LNCaP clone FGC (cell line): Measurements from ENCODE around the gene TRIP6.
"Not testable (repeated sequence)": the region's sequence is repeated elsewhere in the genome, so short reads cannot be mapped to it uniquely, and the experiment has no call there.

ENCODE experiments used
- DNase-seq: peaks from one replicate; pipeline ENCODE4 v3.0.0-alpha.2; 2011; ENCODE audit warnings: low read depth
- H3K4me3 ChIP-seq: 2 replicates; pipeline ENCODE4 v1.5.1; 2011; ENCODE audit warnings: mild to moderate bottlenecking, low read depth, low read length, control low read depth
- TF ChIP-seq, protein P1 (sequence below): IDR thresholded peaks from 2 replicates; pipeline ENCODE4 v1.5.1; 2012; ENCODE audit warnings: mild to moderate bottlenecking; ENCODE audit not compliant: control insufficient read depth, insufficient read depth; ENCODE audit errors: extremely low read depth

TRIP6 gene

DNA sequence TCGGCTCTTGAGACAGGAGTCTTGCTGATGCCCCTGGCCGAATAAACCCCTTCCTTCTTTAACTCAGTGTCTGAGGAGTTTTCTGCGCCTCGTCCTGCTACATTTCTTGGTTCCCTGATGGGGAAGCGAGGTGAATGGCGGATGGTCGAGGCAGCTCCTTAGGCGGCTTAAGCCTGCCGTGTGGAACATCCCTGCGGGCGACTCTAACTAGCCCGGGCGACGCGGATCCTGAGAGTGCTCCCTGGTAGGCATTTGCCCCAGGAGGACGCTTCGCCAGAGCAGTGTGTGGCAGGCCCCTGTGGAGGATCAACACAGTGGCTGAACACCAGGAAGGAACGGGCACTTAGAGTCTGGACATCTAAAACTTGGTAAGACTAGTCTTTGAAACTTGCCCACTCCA is 27.8 kb upstream of the TRIP6 start:
- H3K4me3 ChIP-seq = no peak overlapping the region
- TF ChIP-seq, protein P1, sequence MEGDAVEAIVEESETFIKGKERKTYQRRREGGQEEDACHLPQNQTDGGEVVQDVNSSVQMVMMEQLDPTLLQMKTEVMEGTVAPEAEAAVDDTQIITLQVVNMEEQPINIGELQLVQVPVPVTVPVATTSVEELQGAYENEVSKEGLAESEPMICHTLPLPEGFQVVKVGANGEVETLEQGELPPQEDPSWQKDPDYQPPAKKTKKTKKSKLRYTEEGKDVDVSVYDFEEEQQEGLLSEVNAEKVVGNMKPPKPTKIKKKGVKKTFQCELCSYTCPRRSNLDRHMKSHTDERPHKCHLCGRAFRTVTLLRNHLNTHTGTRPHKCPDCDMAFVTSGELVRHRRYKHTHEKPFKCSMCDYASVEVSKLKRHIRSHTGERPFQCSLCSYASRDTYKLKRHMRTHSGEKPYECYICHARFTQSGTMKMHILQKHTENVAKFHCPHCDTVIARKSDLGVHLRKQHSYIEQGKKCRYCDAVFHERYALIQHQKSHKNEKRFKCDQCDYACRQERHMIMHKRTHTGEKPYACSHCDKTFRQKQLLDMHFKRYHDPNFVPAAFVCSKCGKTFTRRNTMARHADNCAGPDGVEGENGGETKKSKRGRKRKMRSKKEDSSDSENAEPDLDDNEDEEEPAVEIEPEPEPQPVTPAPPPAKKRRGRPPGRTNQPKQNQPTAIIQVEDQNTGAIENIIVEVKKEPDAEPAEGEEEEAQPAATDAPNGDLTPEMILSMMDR = no peak
- DNase-seq = no peak

DNA sequence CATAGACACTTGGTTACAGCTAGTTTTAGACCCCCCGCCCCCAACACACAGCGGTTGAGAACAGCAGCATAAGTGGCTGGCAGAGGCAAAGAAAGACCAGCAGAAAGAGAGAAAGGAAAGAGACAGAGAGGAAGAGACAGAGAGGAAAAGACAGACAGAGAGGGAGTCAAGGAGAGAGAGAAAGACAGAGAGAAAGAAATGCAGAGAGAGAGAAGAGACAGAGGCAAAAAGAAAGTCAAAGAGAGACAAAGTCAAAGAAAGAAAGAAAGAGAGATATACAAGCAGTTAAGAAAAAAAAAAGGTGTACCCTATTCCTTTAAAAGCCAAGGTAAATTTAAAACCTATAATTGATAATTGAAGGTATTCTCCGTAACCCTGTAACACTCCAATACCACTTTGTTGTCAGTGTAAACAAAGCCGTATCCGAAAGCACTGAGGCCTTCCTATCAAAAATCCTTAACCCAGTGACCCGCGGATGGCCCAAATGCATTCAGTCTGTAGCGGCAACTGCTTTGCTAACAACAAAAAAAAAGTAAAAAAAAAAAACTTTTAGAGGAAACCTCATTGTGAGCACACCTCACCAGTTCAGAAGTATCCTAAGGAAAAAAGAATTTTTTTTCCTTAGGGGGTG is 26.6 kb upstream of the TRIP6 start:
- no peak overlapping the region for H3K4me3 ChIP-seq
- TF ChIP-seq, protein P1 = no peak
- no peak for DNase-seq

DNA sequence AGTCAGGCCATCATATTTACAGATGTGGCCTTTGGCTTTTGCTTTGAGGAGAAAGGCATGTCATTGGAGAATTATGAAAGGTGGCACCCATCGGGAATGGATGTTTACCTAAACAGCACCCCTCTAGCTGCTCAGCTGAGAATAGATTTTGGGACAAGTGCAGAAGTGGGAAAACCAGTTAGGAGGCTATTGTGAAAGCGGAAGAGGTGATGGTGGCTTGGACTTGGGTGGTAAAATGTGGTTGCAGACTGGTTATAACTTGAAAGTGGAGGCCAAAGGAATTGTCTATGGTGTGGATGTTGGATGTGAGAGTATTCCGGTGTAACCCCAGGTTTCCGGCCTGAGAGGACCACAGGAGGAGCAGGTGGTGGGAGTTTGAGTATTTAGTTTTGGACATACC is 19.8 kb upstream of the TRIP6 start:
- DNase-seq = no peak
- no peak overlapping the region for H3K4me3 ChIP-seq
- TF ChIP-seq, protein P1 = no peak

DNA sequence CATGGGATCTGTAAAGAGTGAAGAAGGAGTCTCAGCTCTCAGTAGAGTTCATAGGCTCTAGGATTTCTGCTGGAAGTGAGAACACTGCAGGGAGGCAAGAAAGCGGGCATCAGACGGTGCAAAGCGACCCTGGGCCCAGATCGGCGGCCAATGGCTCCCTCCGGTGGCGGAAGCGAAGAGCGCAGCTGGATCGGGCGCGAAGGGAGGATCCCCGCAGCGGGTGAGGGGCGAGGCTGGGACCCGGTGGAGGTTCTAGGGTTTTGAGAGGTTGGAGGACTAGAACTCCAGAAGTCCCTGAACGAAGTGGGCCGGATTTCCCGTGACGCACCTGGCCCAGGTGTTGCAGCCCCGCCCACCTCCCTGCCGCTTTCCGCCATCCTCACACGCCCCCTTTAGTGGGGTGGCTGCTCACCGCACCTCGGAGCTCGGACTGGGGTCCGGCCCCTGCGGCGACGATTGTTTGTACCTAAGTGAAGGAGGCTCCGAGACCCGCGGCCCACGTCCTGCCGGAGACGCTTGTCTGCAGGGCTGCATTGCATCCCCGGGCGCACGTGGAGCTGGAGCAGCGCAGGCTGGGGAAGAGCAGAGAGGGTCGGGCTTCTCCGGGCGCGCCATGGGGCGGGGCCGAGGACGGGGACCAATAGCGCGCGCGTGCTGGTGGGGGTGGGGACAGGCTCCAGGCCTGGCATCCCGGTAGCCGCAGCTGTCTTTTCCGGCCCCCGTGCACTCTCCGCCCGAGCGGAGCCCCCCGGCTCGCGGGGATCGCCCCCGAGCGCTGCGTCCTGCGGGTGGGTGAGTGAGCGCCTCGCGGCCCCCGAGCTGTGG is 14.9 kb upstream of the TRIP6 start, which contains the start of gene SLC12A9:
TSS of gene SLC12A9 (plus strand) at position 666 of the 825 bp plus-strand sequence. CDS start 1,485 bp downstream, outside the sequence.
- peak within 1 kb of the TSS; percentile 81 for H3K4me3 ChIP-seq
- peak; percentile 71 for DNase-seq
- TF ChIP-seq, protein P1 = peak; percentile 89

- DNase-seq = no peak
- H3K4me3 ChIP-seq = no peak overlapping the region
- TF ChIP-seq, protein P1 = no peak
Measured at GRCh38 chr7:100854146-100854895, 12.9 kb upstream of the TRIP6 start.

GRCh38 chr7:100854899-100855298 is 12.3 kb upstream of the TRIP6 start:
- not testable (repeated sequence) for H3K4me3 ChIP-seq, DNase-seq

GRCh38 chr7:100855515-100855914 is 11.7 kb upstream of the TRIP6 start:
- DNase-seq = no peak
- TF ChIP-seq, protein P1 = no peak
- H3K4me3 ChIP-seq = no peak overlapping the region
